DMS53 treated with DMSO at 0.1 percent for 48 hours (cell line): ENCODE results near the gene TUBB4B.

Source experiments
- DNase-seq: peaks from one replicate; lab custom pipeline; 2025; ENCODE audit not compliant: unreplicated experiment; lab: John Stamatoyannopoulos, UW

TUBB4B gene

DNA sequence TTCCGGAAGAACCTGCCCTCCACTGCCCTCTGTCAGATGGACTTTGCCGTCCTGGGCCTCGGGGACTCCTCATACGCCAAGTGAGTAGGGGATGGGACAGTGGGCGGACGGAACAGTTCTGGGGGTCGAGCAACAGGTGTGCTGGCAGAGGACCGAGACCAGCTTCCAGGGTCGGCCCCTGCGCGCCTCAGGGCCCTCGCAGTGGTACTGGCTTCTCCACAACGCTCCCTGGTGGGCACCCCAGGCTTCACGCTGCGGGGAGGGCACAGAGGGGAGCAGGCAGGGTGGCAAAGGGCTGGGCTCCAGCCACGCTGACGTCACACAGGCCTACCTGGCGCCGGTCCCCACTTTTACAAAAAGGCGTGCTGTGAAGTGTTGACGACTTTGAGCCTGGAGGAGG, 28.6 kb upstream of the TUBB4B start:
- DNase-seq: no peak

DNA sequence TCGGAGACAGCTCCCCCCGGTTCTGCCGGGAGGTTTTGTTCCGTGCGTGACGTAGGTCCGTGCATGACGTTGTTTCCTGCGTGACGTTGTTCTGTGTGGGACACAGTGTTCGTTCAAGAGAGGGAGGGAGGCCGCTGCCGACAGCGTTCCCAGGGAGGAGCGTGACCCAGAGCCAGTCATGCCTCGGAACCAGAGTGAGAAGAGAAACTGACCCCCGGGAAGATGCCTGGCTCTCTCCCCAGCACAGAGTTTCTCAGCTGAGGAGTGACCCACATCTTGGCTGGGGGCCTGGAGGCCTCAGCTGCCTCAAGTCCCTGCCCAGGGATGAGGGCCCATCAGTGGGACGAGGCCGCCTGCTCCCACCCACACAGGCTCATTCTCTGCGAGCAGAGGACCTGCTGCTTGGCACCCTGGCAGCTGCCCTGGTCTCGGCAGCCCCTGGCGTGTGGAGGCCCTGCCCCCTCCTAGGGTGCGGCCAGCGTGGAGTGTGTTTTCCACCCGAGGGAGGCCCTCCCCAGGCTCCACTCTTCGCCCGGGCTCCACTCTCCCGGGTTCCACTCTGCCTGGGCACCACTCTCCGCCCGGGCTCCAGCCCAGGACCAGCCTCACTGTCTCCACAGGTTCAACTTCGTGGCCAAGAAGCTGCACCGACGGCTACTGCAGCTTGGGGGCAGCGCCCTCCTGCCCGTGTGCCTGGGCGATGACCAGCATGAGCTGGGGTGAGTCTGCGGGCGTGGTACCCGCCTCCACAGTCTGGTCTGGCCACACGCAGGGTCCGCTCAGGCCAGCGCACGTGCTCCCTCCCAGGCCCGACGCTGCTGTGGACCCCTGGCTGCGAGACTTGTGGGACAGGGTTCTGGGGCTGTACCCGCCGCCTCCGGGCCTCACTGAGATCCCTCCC, 27.7 kb upstream of the TUBB4B start:
- DNase-seq: no peak

GRCh38 chr9:137214620-137215019, 26.5 kb upstream of the TUBB4B start:
- DNase-seq: no peak

GRCh38 chr9:137215196-137215986, 25.7 kb upstream of the TUBB4B start:
- no peak for DNase-seq

DNA sequence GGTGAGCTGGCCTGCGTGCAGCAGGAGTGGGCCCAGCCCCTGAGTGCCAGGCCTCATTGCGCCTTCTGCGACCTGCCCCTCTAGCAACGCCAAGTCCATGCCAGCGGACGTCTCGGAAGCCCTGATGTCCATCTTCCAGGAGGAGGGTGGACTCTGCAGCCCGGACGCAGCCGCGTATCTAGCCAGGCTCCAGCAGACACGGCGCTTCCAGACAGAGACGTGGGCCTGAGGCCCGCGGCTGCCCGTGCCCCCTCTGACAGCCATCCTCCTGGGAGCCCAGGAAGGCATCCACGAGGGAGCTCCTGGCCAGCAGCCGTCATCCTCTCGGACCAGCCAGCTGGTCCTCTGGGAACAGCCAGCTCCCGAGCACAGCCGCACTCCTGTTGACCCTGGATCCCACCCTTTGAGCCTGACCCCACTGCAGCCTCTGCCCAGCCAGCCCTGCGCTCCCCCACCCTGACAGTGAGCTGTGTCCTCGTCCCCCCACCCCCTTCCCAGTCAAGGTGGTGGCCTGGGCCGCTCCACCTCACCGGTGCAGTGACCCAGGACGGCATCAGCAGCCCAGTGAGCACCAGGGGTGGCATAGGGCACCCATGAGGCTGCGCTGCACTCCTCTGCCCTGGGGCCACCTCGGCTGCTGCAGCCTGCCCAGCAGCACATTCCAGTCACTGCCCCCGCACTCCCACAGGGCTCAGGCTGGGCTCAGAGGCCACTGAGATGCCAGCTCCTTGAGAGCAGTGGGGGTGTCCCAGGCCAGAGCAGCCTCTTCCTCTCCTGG, 24.7 kb upstream of the TUBB4B start:
- no peak for DNase-seq

DNA sequence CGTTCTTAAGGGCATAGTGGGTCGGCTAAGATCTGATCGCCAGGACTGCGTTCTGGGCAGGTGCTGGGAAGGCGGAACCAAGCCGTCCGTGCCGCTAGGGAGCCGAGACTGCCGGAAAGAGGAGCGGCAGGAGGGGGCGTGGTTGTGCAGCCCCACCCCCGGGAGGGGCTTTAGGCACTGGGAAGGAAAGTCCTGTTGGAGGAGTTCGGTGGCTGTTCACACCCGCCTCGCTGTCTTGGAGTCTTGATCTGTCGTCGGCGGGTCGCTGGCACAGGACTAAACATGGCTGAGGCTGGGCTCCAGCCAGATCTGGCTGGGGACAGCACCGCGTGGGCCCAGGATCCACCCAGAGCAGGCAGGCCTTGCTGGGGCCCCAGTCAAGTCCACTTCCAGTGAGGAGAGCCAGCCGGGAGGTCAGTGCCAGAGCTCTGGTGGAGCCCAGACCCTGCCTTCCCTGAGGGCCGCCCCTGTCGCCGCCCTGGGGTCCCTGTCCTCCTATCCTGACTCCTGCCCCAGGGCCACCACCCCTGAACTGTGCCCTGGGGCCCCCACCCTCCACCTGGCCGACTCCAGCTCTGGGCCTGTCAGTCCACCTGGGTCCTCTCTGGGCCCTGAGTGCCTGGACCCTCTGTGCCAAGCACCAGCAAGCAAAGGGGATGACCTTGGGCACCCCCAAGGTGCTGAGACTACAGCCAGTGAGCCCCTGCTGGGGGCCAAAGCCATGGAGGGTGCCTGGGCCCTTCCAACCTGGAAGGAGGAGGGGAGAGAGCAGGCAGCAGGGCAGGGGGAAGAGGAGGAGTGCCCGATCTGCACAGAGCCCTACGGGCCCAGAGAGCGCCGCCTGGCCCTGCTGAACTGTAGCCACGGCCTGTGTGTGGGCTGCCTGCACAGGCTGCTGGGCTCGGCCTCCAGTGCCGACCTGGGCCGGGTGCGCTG, 23.5 kb upstream of the TUBB4B start:
- no peak for DNase-seq

DNA sequence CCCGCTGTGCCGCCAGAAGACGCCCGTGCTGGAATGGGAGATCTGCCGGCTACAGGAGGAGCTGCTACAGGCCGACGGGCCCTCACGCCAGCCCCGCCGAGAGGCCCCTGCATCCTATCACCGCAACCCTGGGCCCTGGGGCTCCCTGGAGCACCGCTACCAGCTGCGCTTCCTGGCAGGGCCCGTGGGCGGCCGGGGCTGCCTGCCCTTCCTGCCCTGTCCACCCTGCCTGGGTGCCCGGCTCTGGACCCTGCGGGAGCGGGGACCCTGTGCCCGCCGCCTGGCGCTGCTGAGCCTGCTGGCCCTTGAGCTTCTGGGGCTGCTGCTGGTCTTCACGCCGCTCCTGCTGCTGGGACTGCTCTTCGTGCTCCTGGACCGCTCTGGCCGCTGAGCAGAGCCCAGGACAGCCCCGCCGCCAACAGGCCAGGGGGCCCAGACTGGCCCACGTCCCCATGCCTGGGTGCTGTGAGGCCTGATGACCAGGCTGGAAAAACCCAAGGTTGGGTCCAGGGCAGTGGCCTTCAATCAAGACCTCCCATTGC, 22.8 kb upstream of the TUBB4B start:
- no peak for DNase-seq

DNA sequence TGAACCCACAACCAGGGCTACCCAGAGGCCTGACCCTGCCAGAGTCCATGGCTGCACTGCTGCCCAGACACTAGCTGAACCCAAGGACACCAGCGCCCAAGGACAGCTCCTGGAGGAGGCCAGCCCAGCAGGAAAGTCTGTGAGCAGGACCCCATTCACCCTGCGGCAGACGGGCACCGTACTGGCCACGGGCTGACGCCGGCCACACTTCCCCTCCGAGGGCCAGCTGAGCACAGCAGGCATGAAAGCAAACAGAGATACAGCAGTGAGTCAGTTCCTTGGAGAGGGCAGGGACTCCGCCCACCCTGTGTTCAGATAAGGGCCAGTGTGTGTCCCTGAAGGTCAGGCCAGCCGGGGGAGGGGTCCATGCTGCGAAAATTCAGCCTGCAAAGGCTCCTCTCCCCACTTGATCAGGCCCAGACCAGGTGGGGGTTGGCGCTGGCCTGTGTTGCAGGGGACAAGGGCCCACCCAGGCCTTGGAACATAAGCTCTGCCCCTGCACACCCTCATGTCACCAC, 22.3 kb upstream of the TUBB4B start:
- peak; percentile 85 for DNase-seq

GRCh38 chr9:137219757-137220316, 21.2 kb upstream of the TUBB4B start:
- DNase-seq: no peak

- no peak for DNase-seq
These were observed 20.6 kb upstream of the TUBB4B start for GRCh38 chr9:137220317-137221094.

- DNase-seq: no peak
These were observed 20.0 kb upstream of the TUBB4B start for GRCh38 chr9:137221095-137221505.

DNA sequence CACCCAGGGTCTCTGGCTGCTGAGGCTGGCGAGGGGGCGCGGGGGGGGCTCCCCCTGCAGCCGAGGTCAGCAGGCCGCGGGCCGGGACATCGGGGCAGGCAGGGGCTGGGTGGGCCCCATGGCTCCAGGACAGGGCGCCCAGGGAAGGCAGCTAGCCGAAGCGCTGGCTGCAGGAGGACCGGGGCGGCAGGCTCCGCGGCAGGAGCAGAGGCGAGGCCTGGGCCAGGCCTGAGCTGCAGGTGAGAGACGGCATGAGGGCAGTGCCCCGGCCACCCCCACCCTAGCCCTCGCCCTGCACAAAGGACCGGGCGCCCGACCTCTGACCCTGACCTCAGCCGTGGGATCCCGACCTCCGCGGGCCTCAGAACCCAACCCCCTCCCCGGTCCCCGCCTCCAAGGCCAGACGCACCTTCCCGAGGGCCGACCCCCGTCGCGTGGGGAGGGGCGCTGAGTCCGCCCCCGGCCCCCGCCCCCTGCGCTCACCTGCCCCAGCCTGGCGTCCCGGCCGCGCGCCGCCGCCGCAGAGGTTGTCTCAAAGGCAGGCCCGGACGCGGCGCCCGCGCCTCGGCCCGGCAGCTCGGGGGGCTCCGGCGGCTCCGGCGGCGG, 19.5 kb upstream of the TUBB4B start:
- no peak for DNase-seq

GRCh38 chr9:137222190-137223077, 18.7 kb upstream of the TUBB4B start, which contains the start of gene RNF208:
TSS of gene RNF208 (minus strand) at chr9:137222240. CDS start at chr9:137221212, 1,028 bp downstream.
- DNase-seq: peak; percentile 25

GRCh38 chr9:137223078-137223970, 17.8 kb upstream of the TUBB4B start:
- peak; percentile 93 for DNase-seq

DNA sequence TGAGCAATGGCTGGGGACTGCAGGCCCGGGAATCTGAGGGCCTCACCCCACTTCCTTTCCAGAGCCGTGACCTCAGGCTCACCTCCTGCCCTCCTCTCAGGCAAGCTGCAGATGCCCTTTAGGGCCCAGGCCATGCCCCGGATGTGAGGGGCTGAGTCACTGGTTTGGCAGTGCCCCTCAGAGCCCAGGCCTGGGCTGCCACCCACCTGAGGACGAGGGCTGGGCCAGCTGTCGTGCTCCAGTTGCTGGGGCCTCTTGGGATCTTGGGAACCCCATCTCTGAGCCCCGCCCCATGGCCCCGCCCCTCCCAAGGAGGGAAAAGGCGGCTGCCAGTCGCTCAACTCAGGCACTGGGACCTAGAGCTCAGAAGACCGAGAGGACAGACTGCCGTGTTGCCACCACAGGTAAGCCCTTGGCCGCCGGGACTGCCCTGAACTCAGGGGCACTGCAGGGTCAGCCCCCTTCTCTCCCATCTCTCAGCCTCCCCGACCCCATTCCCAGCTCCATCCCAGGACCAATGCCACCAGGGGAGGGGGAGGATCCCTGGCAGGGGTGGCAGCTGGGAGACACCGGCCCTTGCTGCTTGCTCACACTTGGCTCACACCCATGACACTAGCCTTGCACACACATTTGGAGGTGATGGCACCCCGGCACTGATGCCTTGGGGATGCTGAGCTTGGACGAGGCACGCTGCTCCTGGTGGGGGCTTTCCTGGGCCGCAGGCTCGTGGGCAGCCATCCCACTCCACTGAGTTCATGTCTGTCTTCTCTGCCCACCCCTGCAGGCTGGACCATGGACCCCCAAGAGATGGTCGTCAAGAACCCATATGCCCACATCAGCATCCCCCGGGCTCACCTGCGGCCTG, 16.0 kb upstream of the TUBB4B start, which contains the start of gene CYSRT1:
Gene CYSRT1, plus strand, starts transcription at position 345 of the 865 bp plus-strand sequence. Its CDS starts 448 bp downstream, at position 793.
- no peak for DNase-seq
